Activated naive CD4-positive, alpha-beta T cell treated with anti-CD3 and anti-CD28 coated beads, Interleukin-2, amount 50 U/mL, for 72 hours (primary cell): Measurements from ENCODE around the gene SMARCA1. TPM values are rescaled to one million over a fixed set of nuclear protein-coding genes. Genes with fewer than 3 reads are reported as not detected.

Experiments
- ATAC-seq, 2 donors: fragments of 150-1000 bp; cut with Tn5 transposase; 2 replicates each; pipeline ENCODE4 v1.10.0; 2021; ENCODE audit warnings: mild to moderate bottlenecking in 2 of 2, moderate library complexity in 2 of 2
- DNase-seq, 2 donors: peaks; one replicate each; pipeline ENCODE4 v3.0.0; 2021 to 2022; ENCODE audit warnings: low spot score in 2 of 2
- H3K27ac Mint-ChIP-seq, 2 donors: one replicate each; pipeline ENCODE4 v1.8.0; 2022; ENCODE audit warnings: mild to moderate bottlenecking in 2 of 2, mixed read lengths in 2 of 2
- H3K36me3 Mint-ChIP-seq, 2 donors: one replicate each; pipeline ENCODE4 v1.8.0; 2022; ENCODE audit warnings: mixed read lengths in 2 of 2
- H3K9me3 Mint-ChIP-seq, 2 donors: one replicate each; pipeline ENCODE4 v1.8.0; 2022; ENCODE audit warnings: mixed read lengths in 2 of 2
- total RNA-seq, 2 donors: library from RNA; stranded (reverse); gene quantifications; one replicate each; pipeline ENCODE4 v1.2.3, GENCODE V29; 2022

Gene SMARCA1
- total RNA-seq, 2 donors from 2014 or later, result 0.20 to 0.56 TPM

GRCh38 chrX:129496625-129497024 lies 26.7 kb downstream of the SMARCA1 start:
- Mint-ChIP-seq H3K9me3 (no peaks in the 10 kb centered on the region), H3K36me3 (no peaks in the 10 kb centered on the region), H3K27ac (no peak overlapping the region)
- no peak for DNase-seq
- no peak for ATAC-seq

GRCh38 chrX:129495900-129496299 lies 27.4 kb downstream of the SMARCA1 start:
- H3K9me3 Mint-ChIP-seq, result no peaks in the 10 kb centered on the region
- H3K27ac Mint-ChIP-seq, result no peak overlapping the region
- H3K36me3 Mint-ChIP-seq, result no peaks in the 10 kb centered on the region
- no peak for DNase-seq
- ATAC-seq, result no peak

- no peaks in the 10 kb centered on the region for H3K9me3 Mint-ChIP-seq
- DNase-seq, result no peak
These were observed 28.4 kb downstream of the SMARCA1 start for GRCh38 chrX:129494887-129495286.

GRCh38 chrX:129493643-129494042 lies 29.6 kb downstream of the SMARCA1 start:
- Mint-ChIP-seq H3K36me3 (no peaks in the 10 kb centered on the region), H3K27ac (no peak overlapping the region), H3K9me3 (no peaks in the 10 kb centered on the region)
- DNase-seq, result no peak
- no peak for ATAC-seq

More at GRCh38 chrX:129494887-129495286, 28.4 kb downstream of the SMARCA1 start:
- Mint-ChIP-seq H3K36me3 (no peaks in the 10 kb centered on the region), H3K27ac (no peak overlapping the region)
- ATAC-seq, result no peak

- DNase-seq (no peak), ATAC-seq (no peak)
- Mint-ChIP-seq H3K9me3 (no peaks in the 10 kb centered on the region), H3K36me3 (no peaks in the 10 kb centered on the region), H3K27ac (no peak overlapping the region)
These were observed 33.0 kb downstream of the SMARCA1 start for GRCh38 chrX:129490330-129490729.

- H3K9me3 Mint-ChIP-seq, result no peaks in the 10 kb centered on the region
- H3K36me3 Mint-ChIP-seq, result no peaks in the 10 kb centered on the region
- DNase-seq (no peak), ATAC-seq (no peak)
- H3K27ac Mint-ChIP-seq, result no peak overlapping the region
These were observed 34.9 kb downstream of the SMARCA1 start for GRCh38 chrX:129488359-129488758.

GRCh38 chrX:129480889-129481288 lies 42.4 kb downstream of the SMARCA1 start:
- Mint-ChIP-seq H3K9me3 (no peaks in the 10 kb centered on the region), H3K27ac (no peak overlapping the region), H3K36me3 (no peaks in the 10 kb centered on the region)
- no peak for ATAC-seq
- no peak for DNase-seq

GRCh38 chrX:129478516-129478915 lies 44.8 kb downstream of the SMARCA1 start:
- Mint-ChIP-seq H3K9me3 (no peaks in the 10 kb centered on the region), H3K36me3 (no peaks in the 10 kb centered on the region), H3K27ac (no peak overlapping the region)
- no peak for ATAC-seq
- no peak for DNase-seq

- H3K9me3 Mint-ChIP-seq, result no peaks in the 10 kb centered on the region
- no peak for DNase-seq
- H3K27ac Mint-ChIP-seq, result no peak overlapping the region
- H3K36me3 Mint-ChIP-seq, result no peaks in the 10 kb centered on the region
- no peak for ATAC-seq
These were observed 51.2 kb downstream of the SMARCA1 start for GRCh38 chrX:129472116-129472515.

GRCh38 chrX:129462707-129463106 lies 60.6 kb downstream of the SMARCA1 start:
- DNase-seq, result no peak
- H3K27ac Mint-ChIP-seq, result no peak overlapping the region
- no peak for ATAC-seq
- no peaks in the 10 kb centered on the region for H3K9me3 Mint-ChIP-seq
- no peaks in the 10 kb centered on the region for H3K36me3 Mint-ChIP-seq

- no peak overlapping the region for H3K27ac Mint-ChIP-seq
- H3K36me3 Mint-ChIP-seq, result no peaks in the 10 kb centered on the region
- no peaks in the 10 kb centered on the region for H3K9me3 Mint-ChIP-seq
- ATAC-seq (peak in 1 of 2 donors; percentile 51), DNase-seq (no peak)
These were observed 61.4 kb downstream of the SMARCA1 start for GRCh38 chrX:129461801-129462456.

GRCh38 chrX:129452523-129452922 lies 70.8 kb downstream of the SMARCA1 start:
- no peaks in the 10 kb centered on the region for H3K36me3 Mint-ChIP-seq
- no peaks in the 10 kb centered on the region for H3K9me3 Mint-ChIP-seq
- DNase-seq (no peak), ATAC-seq (no peak)
- H3K27ac Mint-ChIP-seq, result no peak overlapping the region

GRCh38 chrX:129450123-129450522 lies 73.2 kb downstream of the SMARCA1 start:
- DNase-seq (no peak), ATAC-seq (no peak)
- H3K36me3 Mint-ChIP-seq, result no peaks in the 10 kb centered on the region
- no peaks in the 10 kb centered on the region for H3K9me3 Mint-ChIP-seq
- H3K27ac Mint-ChIP-seq, result no peak overlapping the region

GRCh38 chrX:129449148-129449547 lies 74.1 kb downstream of the SMARCA1 start:
- DNase-seq, result no peak
- no peak overlapping the region for H3K27ac Mint-ChIP-seq
- no peaks in the 10 kb centered on the region for H3K9me3 Mint-ChIP-seq
- no peaks in the 10 kb centered on the region for H3K36me3 Mint-ChIP-seq
- ATAC-seq, result no peak

GRCh38 chrX:129445436-129445835 lies 77.9 kb downstream of the SMARCA1 start:
- H3K36me3 Mint-ChIP-seq, result no peaks in the 10 kb centered on the region
- H3K9me3 Mint-ChIP-seq, result no peaks in the 10 kb centered on the region
- DNase-seq, result no peak
- ATAC-seq, result no peak
- no peak overlapping the region for H3K27ac Mint-ChIP-seq

GRCh38 chrX:129433945-129434344 lies 89.3 kb downstream of the SMARCA1 start:
- DNase-seq, result no peak
- no peak overlapping the region for H3K27ac Mint-ChIP-seq

GRCh38 chrX:129433461-129433860 lies 89.8 kb downstream of the SMARCA1 start:
- ATAC-seq (no peak), DNase-seq (no peak)
- Mint-ChIP-seq H3K27ac (no peak overlapping the region), H3K9me3 (no peaks in the 10 kb centered on the region), H3K36me3 (no peaks in the 10 kb centered on the region)

More at GRCh38 chrX:129433945-129434344, 89.3 kb downstream of the SMARCA1 start:
- no peak for ATAC-seq
- H3K36me3 Mint-ChIP-seq, result no peaks in the 10 kb centered on the region
- no peaks in the 10 kb centered on the region for H3K9me3 Mint-ChIP-seq

- no peak for DNase-seq
- no peak for ATAC-seq
- Mint-ChIP-seq H3K36me3 (peaks cover 0 to 7% of the 10 kb centered on the region in 2 donors), H3K27ac (no peak overlapping the region), H3K9me3 (peaks cover 12 to 17% of the 10 kb centered on the region in 2 donors)
These were observed 96.0 kb downstream of the SMARCA1 start for GRCh38 chrX:129427267-129427666.
